OCI-LY1 (cell line): ENCODE measurements around the gene TNFAIP1.
"Not testable (repeated sequence)": the region's sequence is repeated elsewhere in the genome, so short reads cannot be mapped to it uniquely, and the experiment has no call there.

Experiments used
- H2AFZ ChIP-seq: fragments of 200-600 bp; sonication (generic), shearing (Covaris generic); 2 replicates; pipeline ENCODE4 v1.6.0; 2014; ENCODE audit warnings: antibody characterized with exemption, mild to moderate bottlenecking, low read length
- H3F3A ChIP-seq: fragments of 200-600 bp; sonication (generic), shearing (Covaris generic); 2 replicates; pipeline ENCODE4 v1.6.0; 2014; ENCODE audit warnings: mild to moderate bottlenecking, antibody characterized with exemption, low read length, moderate library complexity; ENCODE audit not compliant: insufficient read depth
- H3K27ac ChIP-seq: fragments of 200-600 bp; sonication (generic); 2 replicates; pipeline ENCODE4 v1.5.1; 2014; ENCODE audit warnings: low read length, mixed run types, mild to moderate bottlenecking, low read depth; ENCODE audit not compliant: poor library complexity, severe bottlenecking
- H3K27me3 ChIP-seq: fragments of 200-600 bp; sonication (generic); 2 replicates; pipeline ENCODE4 v1.6.0; 2014; ENCODE audit warnings: antibody characterized with exemption, mild to moderate bottlenecking, low read length, moderate library complexity; ENCODE audit not compliant: insufficient read depth
- H3K36me3 ChIP-seq: fragments of 200-600 bp; sonication (generic); 2 replicates; pipeline ENCODE4 v1.6.1; 2014; ENCODE audit warnings: mild to moderate bottlenecking, antibody characterized with exemption, low read length, moderate library complexity, mixed read lengths; ENCODE audit not compliant: insufficient read depth
- H3K4me1 ChIP-seq: fragments of 200-600 bp; sonication (generic); 2 replicates; pipeline ENCODE4 v1.5.1; 2014; ENCODE audit warnings: mild to moderate bottlenecking, low read length, moderate library complexity; ENCODE audit not compliant: insufficient read depth, severe bottlenecking
- H3K4me2 ChIP-seq: fragments of 200-600 bp; sonication (generic), shearing (Covaris generic); 2 replicates; pipeline ENCODE4 v1.6.1; 2014; ENCODE audit warnings: low read length
- H3K4me3 ChIP-seq: fragments of 200-600 bp; sonication (generic); 2 replicates; pipeline ENCODE4 v1.5.1; 2014; ENCODE audit warnings: low read length, low read depth, mild to moderate bottlenecking, mixed read lengths; ENCODE audit not compliant: poor library complexity, severe bottlenecking
- H3K79me2 ChIP-seq: fragments of 200-600 bp; shearing (Covaris generic); 2 replicates; pipeline ENCODE4 v1.6.1; 2016; ENCODE audit warnings: mixed run types, low read length, mixed read lengths; ENCODE audit not compliant: insufficient read depth
- H3K9ac ChIP-seq: fragments of 200-600 bp; sonication (generic), shearing (Covaris generic); 2 replicates; pipeline ENCODE4 v1.6.1; 2014; ENCODE audit warnings: mild to moderate bottlenecking, low read length, mixed read lengths
- H3K9me2 ChIP-seq: fragments of 200-600 bp; sonication (generic), shearing (Covaris generic); 2 replicates; pipeline ENCODE4 v1.6.1; 2014; ENCODE audit warnings: low read depth, mild to moderate bottlenecking, low read length, mixed read lengths
- H3K9me3 ChIP-seq: fragments of 200-600 bp; shearing (Covaris generic); 2 replicates; pipeline ENCODE4 v1.6.1; 2014; ENCODE audit warnings: low read length, mixed read lengths
- H4K20me1 ChIP-seq: fragments of 200-600 bp; sonication (generic), shearing (Covaris generic); 2 replicates; pipeline ENCODE4 v1.6.0; 2016; ENCODE audit warnings: mild to moderate bottlenecking, low read length; ENCODE audit not compliant: insufficient read depth
- CTCF ChIP-seq: fragments of 200-600 bp; sonication (generic), shearing (Covaris generic); IDR thresholded peaks from 2 replicates; pipeline ENCODE4 v1.5.1; 2017; ENCODE audit warnings: mild to moderate bottlenecking, antibody characterized with exemption, low read length, moderate library complexity, mixed read lengths
- EZH2 ChIP-seq: fragments of 200-600 bp; sonication (generic), shearing (Covaris generic); IDR thresholded peaks from 2 replicates; pipeline ENCODE4 v1.8.0; 2017; ENCODE audit warnings: borderline replicate concordance, mixed run types, mild to moderate bottlenecking, antibody characterized with exemption, low read length, moderate library complexity, mixed read lengths

The TNFAIP1 gene

DNA sequence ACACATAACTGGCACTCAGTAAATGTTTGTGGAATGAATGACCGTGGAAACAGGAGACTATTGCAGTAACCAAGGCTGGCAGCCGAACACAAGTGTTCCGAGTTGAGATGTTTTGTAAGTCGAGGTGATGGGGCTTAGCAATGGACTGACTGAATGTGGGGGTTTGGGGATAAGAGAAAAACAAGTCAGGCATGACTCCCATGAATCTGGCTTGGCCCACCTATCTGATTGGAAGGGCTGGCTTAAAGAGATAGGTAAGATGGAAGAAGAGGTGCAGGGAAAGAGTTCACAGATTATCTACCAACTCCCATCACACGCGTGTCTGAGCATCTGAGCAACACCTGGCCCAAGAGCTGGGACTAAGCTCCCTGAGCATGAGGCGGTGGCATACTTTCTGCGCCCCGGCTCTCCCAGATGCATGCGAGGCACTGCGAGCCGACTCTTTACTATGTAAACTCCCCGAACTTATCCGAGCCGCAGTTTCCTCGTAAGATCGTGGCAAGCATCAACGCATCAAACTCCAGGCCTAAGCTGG is 828 bp upstream of the TNFAIP1 start:
- no peaks in the 10 kb centered on the region for H3K27me3 ChIP-seq
- no peak overlapping the region for H3K27ac ChIP-seq
- no peaks in the 10 kb centered on the region for H4K20me1 ChIP-seq
- peak overlapping the region; percentile 71 for H3K9ac ChIP-seq
- H3K9me3 ChIP-seq, result no peaks in the 10 kb centered on the region
- H3K4me2 ChIP-seq, result peak overlapping the region; percentile 71
- H3K9me2 ChIP-seq, result no peaks in the 10 kb centered on the region
- peaks cover 13% of the 10 kb centered on the region; the same call in 1 of the 2 replicates for H3K36me3 ChIP-seq
- TF ChIP-seq CTCF (no peak), EZH2 (no peak)
- H3K79me2 ChIP-seq, result no peaks in the 10 kb centered on the region
- no peaks in the 10 kb centered on the region for H3F3A ChIP-seq
- peaks cover 26% of the 10 kb centered on the region for H3K4me1 ChIP-seq
- peak overlapping the region; percentile 84 for H3K4me3 ChIP-seq
- no peak overlapping the region for H2AFZ ChIP-seq

- Histone ChIP-seq H3K27ac (no peak overlapping the region), H3K9me3 (no peaks in the 10 kb centered on the region), H3F3A (no peaks in the 10 kb centered on the region), H3K79me2 (no peaks in the 10 kb centered on the region), H3K4me3 (peak overlapping the region; percentile 84), H3K4me1 (peaks cover 26% of the 10 kb centered on the region), H3K9me2 (no peaks in the 10 kb centered on the region), H4K20me1 (no peaks in the 10 kb centered on the region), H3K36me3 (peaks cover 9% of the 10 kb centered on the region; the same call in 1 of the 2 replicates), H2AFZ (no peak overlapping the region), H3K4me2 (peak overlapping the region; percentile 86), H3K27me3 (no peaks in the 10 kb centered on the region), H3K9ac (peak overlapping the region; percentile 77)
- no peak for TF ChIP-seq EZH2
- no peak for TF ChIP-seq CTCF
Observed at GRCh38 chr17:28335959-28336871, 654 bp downstream of the TNFAIP1 start.

GRCh38 chr17:28338056-28338768 is 2.7 kb downstream of the TNFAIP1 start:
- Histone ChIP-seq H3K4me2 (no peak overlapping the region), H2AFZ (no peak overlapping the region), H3K4me3 (no peak overlapping the region), H3K9me2 (no peaks in the 10 kb centered on the region), H4K20me1 (no peaks in the 10 kb centered on the region), H3K4me1 (peaks cover 26% of the 10 kb centered on the region), H3K79me2 (no peaks in the 10 kb centered on the region), H3K9me3 (no peaks in the 10 kb centered on the region), H3K9ac (no peak overlapping the region), H3K36me3 (peaks cover 20% of the 10 kb centered on the region; the same call in 1 of the 2 replicates), H3K27me3 (no peaks in the 10 kb centered on the region), H3K27ac (no peak overlapping the region), H3F3A (no peaks in the 10 kb centered on the region)
- TF ChIP-seq CTCF, result no peak; the same call in 1 of the 2 replicates
- TF ChIP-seq EZH2, result no peak

DNA sequence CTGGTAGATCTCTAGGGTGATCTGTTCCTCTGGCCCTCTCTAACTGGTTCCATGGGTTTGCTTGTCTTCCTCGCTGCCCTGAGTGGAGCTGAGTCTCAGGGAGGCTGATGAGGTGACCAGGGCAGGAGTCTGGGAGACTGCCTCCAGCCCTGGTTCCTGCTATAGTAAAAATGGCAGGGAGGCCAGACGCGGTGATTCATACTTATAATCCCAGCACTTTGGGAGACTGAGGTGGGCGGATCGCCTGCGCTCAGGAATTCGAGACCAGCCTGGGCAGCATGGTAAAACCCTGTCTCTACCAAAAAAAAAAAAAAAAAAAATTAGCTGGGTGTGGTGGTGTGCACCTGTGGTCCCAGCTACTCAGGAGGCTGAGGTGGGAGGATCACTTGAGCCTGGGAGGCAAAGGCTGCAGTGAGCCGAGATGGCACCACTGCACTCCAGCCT is 3.2 kb downstream of the TNFAIP1 start:
- H3K4me2 ChIP-seq, H3K9me2 ChIP-seq, H4K20me1 ChIP-seq, H3F3A ChIP-seq, H3K9ac ChIP-seq, H3K4me3 ChIP-seq, H3K79me2 ChIP-seq, H3K9me3 ChIP-seq, H3K27me3 ChIP-seq, H2AFZ ChIP-seq, H3K27ac ChIP-seq: not testable (repeated sequence)
- peaks cover 20% of the 10 kb centered on the region; the same call in 1 of the 2 replicates for H3K36me3 ChIP-seq
- peaks cover 25% of the 10 kb centered on the region for H3K4me1 ChIP-seq
